Memory B cell (primary cell): Measurements from ENCODE around the gene CASP5.

Source experiments
- ATAC-seq: fragments of 150-1000 bp; cut with Tn5 transposase; 2 replicates; pipeline ENCODE4 v1.10.0; 2021; ENCODE audit warnings: low read depth, mild to moderate bottlenecking, moderate library complexity
- DNase-seq, 2 donors: peaks; one replicate each; pipeline ENCODE4 v3.0.0; 2022; ENCODE audit warnings: low spot score in 2 of 2
- H3K27ac Mint-ChIP-seq: one replicate; pipeline ENCODE4 v1.8.0; 2022; ENCODE audit warnings: mild to moderate bottlenecking, moderate library complexity, mixed read lengths
- H3K27me3 Mint-ChIP-seq: one replicate; pipeline ENCODE4 v1.8.0; 2022; ENCODE audit warnings: mixed read lengths
- H3K36me3 Mint-ChIP-seq: one replicate; pipeline ENCODE4 v1.8.0; 2022; ENCODE audit warnings: mild to moderate bottlenecking, mixed read lengths
- H3K4me1 Mint-ChIP-seq: one replicate; pipeline ENCODE4 v1.8.0; 2022; ENCODE audit warnings: mixed read lengths
- H3K4me3 Mint-ChIP-seq: one replicate; pipeline ENCODE4 v1.8.0; 2022; ENCODE audit warnings: mild to moderate bottlenecking, moderate library complexity, mixed read lengths
- H3K9me3 Mint-ChIP-seq: one replicate; pipeline ENCODE4 v1.8.0; 2022; ENCODE audit warnings: mixed read lengths

The CASP5 gene

GRCh38 chr11:104968856-104969776 lies 53.9 kb downstream of the CASP5 start:
- H3K27me3 Mint-ChIP-seq, result no peaks in the 10 kb centered on the region
- peak overlapping the region; percentile 97 for H3K4me3 Mint-ChIP-seq
- peaks cover 29% of the 10 kb centered on the region for H3K4me1 Mint-ChIP-seq
- H3K27ac Mint-ChIP-seq, result peak overlapping the region; percentile 99
- ATAC-seq (no peak), DNase-seq (no peak)
- peaks cover 2% of the 10 kb centered on the region for H3K9me3 Mint-ChIP-seq
- peaks cover 15% of the 10 kb centered on the region for H3K36me3 Mint-ChIP-seq

GRCh38 chr11:104968355-104968855 lies 54.6 kb downstream of the CASP5 start, which contains the start of gene CASP4:
CASP4 (minus strand) TSS chr11:104968574; CDS start chr11:104968525, 49 bp downstream.
- Mint-ChIP-seq H3K4me3 (peak within 1 kb of the TSS; percentile 97), H3K9me3 (peaks cover 2% of the 10 kb centered on the region), H3K4me1 (peaks cover 30% of the 10 kb centered on the region), H3K27me3 (no peaks in the 10 kb centered on the region), H3K27ac (peak within 1 kb of the TSS; percentile 99), H3K36me3 (peaks cover 17% of the 10 kb centered on the region)
- ATAC-seq (peak; percentile 93), DNase-seq (peak; percentile 13 to 28)

GRCh38 chr11:104967534-104968354 lies 55.2 kb downstream of the CASP5 start:
- DNase-seq, result no peak
- Mint-ChIP-seq H3K27me3 (no peaks in the 10 kb centered on the region), H3K9me3 (peaks cover 2% of the 10 kb centered on the region), H3K4me1 (peaks cover 34% of the 10 kb centered on the region), H3K36me3 (peaks cover 17% of the 10 kb centered on the region), H3K4me3 (peak overlapping the region; percentile 97), H3K27ac (peak overlapping the region; percentile 99)
- no peak for ATAC-seq

- H3K4me1 Mint-ChIP-seq, result peaks cover 41% of the 10 kb centered on the region
- peaks cover 26% of the 10 kb centered on the region for H3K36me3 Mint-ChIP-seq
- H3K4me3 Mint-ChIP-seq, result peak overlapping the region; percentile 35
- H3K27ac Mint-ChIP-seq, result no peak overlapping the region
- H3K27me3 Mint-ChIP-seq, result no peaks in the 10 kb centered on the region
- H3K9me3 Mint-ChIP-seq, result no peaks in the 10 kb centered on the region
- DNase-seq (no peak), ATAC-seq (no peak)
Measured at GRCh38 chr11:104965735-104966134, 57.2 kb downstream of the CASP5 start.

GRCh38 chr11:104964247-104964646 lies 58.7 kb downstream of the CASP5 start:
- Mint-ChIP-seq H3K36me3 (peaks cover 28% of the 10 kb centered on the region), H3K9me3 (no peaks in the 10 kb centered on the region), H3K4me3 (no peak overlapping the region), H3K4me1 (peaks cover 49% of the 10 kb centered on the region), H3K27me3 (no peaks in the 10 kb centered on the region), H3K27ac (no peak overlapping the region)
- ATAC-seq (no peak), DNase-seq (no peak)

- ATAC-seq (no peak), DNase-seq (no peak)
- H3K9me3 Mint-ChIP-seq, result no peaks in the 10 kb centered on the region
- H3K27me3 Mint-ChIP-seq, result no peaks in the 10 kb centered on the region
- peaks cover 53% of the 10 kb centered on the region for H3K4me1 Mint-ChIP-seq
- peak overlapping the region; percentile 20 for H3K27ac Mint-ChIP-seq
- no peak overlapping the region for H3K4me3 Mint-ChIP-seq
- H3K36me3 Mint-ChIP-seq, result peaks cover 33% of the 10 kb centered on the region
Measured at GRCh38 chr11:104962852-104963251, 60.1 kb downstream of the CASP5 start.

GRCh38 chr11:104957280-104957679 lies 65.7 kb downstream of the CASP5 start:
- Mint-ChIP-seq H3K27ac (no peak overlapping the region), H3K4me3 (no peak overlapping the region), H3K36me3 (peaks cover 29% of the 10 kb centered on the region), H3K27me3 (no peaks in the 10 kb centered on the region), H3K9me3 (no peaks in the 10 kb centered on the region), H3K4me1 (peaks cover 43% of the 10 kb centered on the region)
- no peak for DNase-seq
- ATAC-seq, result no peak

GRCh38 chr11:104956528-104956927 lies 66.4 kb downstream of the CASP5 start:
- DNase-seq (no peak), ATAC-seq (no peak)
- Mint-ChIP-seq H3K4me3 (no peak overlapping the region), H3K9me3 (no peaks in the 10 kb centered on the region), H3K27me3 (no peaks in the 10 kb centered on the region), H3K27ac (no peak overlapping the region), H3K4me1 (peaks cover 42% of the 10 kb centered on the region), H3K36me3 (peaks cover 29% of the 10 kb centered on the region)

- ATAC-seq (peak; percentile 82), DNase-seq (peak in 1 of 2 donors; percentile 34)
- H3K36me3 Mint-ChIP-seq, result peaks cover 66% of the 10 kb centered on the region
- H3K4me3 Mint-ChIP-seq, result no peak overlapping the region
- no peaks in the 10 kb centered on the region for H3K27me3 Mint-ChIP-seq
- H3K4me1 Mint-ChIP-seq, result peaks cover 6% of the 10 kb centered on the region
- peak overlapping the region; percentile 4 for H3K27ac Mint-ChIP-seq
- no peaks in the 10 kb centered on the region for H3K9me3 Mint-ChIP-seq
Measured at GRCh38 chr11:104946907-104947306, 76.1 kb downstream of the CASP5 start.
